ENCODE measurements around the gene CCDC9B.
A peak's percentile ranks its signal among the peaks of the same experiment; 100 is the strongest.

CCDC9B gene

DNA sequence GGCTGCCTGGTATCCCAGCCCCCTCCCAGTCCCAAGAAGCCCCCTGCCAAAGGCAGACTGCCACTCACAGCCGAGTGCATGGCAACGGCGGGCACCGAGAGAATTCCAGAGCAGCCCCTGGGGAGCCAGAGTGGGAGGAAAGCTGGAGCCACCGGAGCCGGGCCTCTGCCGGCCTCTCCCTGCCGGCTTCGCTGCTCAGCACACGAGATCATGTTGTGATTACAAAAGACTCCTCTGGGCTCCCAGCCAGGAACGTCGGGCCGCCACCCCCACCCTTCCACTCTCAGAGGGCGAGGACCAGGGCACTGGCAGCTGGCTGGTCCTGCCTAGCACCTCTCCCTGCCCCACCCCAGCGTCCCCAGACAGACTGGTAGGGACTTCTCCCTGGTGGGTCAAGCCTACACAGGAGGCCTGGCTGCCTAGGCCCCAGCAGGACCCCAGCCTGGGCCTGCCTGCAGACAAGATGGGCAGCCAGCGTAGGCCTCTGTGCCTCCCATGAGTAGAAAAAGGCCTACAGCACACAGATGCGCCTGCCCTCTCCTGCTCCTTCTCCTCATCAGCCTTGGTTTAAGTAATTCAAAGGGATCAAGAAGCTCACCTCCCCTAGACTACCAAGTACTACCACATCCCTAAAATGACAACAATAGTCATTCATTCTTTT lies at the start of gene CCDC9B:
TSS of gene CCDC9B (minus strand) at position 200 of the 661 bp plus-strand sequence. CDS start at position 80, 120 bp downstream.
- peak; percentile 93 for DNase-seq (ENCODE audit: low spot score)

GRCh38 chr15:40389824-40390595 lies 49.3 kb upstream of the CCDC9B start:
- no peak for DNase-seq (ENCODE audit: low spot score)

DNA sequence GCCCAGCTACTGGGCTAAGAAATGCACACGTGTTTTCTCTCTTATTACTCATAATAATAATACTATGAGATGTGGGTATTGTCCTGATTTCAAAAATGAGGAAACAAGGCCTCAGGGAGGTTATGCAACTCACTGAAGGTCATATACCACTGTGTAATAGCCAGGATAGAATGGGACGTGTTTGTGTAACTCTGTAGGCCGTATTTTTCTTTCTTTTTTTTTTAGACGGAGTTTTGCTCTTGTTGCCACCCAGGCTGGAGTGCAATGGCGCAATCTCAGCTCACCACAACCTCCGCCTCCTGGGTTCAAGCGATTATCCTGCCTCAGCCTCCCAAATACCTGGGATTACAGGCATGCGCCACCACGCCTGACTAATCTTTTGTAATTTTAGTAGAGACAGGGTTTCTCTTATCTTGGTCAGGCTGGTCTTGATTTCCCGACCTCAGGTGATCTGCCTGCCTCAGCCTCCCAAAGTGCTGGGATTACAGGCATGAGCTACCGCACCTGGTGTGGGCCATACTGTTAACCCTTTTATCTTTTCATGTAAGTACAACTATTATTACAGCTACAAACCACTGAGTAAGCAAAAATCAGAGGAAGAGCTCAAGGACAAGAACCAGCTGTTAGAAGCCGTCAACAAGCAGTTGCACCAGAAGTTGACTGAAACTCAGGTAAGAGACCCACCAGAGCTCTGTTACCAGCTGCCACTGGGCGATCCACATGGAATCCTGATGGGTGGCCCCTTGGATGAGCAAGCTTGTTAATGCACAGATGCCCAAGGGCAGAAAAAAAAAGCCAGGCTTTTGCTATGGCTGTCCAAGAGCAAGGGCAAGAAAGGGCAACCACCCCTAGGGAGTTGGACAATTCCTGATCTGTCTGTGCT lies 48.4 kb upstream of the CCDC9B start:
- DNase-seq (ENCODE audit: low spot score) = no peak

- no peak for DNase-seq (ENCODE audit: low spot score)
Measured at GRCh38 chr15:40386480-40386879, 45.7 kb upstream of the CCDC9B start.

DNA sequence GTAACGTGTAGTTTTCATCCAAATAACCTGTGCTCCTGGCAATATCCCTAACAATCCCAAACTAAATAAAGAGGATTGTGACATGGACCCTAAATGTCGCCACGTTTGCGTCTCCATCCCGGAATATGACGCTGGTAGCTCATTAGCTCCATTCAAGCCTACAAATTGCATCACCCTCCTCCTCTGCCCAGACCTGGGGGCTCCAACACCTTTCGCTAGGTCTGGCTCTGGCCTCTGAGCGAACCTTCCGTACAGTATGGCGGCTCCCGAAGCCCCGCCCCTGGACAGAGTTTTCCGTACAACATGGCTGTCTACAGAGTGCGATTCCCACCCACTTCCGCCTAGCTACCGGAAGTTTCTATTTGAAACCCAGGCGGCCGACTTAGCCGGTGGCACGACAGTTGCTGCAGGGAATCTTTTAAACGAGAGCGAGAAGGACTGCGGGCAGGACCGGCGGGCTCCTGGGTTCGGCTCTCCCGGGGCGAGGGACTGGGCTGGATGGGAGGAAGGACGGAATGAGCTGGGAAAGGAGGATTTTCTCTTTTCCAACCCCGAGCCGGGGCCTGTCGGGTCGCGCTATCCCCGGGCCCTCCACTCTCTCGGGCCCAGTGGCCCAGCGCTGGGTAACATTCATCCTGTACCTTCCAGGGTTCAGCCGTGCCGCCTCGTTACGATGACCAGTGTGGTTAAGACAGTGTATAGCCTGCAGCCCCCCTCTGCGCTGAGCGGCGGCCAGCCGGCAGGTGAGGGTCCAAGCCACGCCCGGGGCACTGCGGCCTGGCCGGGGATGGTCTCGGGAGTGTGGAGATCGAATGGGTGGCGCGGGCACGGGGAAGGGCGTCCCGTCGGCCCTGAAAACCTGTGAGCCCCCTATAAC lies 42.1 kb upstream of the CCDC9B start, which contains the start of gene KNSTRN:
TSS of gene KNSTRN (plus strand) at position 142 of the 877 bp plus-strand sequence. CDS start at position 257, 115 bp downstream.
- DNase-seq (ENCODE audit: low spot score) = peak; percentile 95

DNA sequence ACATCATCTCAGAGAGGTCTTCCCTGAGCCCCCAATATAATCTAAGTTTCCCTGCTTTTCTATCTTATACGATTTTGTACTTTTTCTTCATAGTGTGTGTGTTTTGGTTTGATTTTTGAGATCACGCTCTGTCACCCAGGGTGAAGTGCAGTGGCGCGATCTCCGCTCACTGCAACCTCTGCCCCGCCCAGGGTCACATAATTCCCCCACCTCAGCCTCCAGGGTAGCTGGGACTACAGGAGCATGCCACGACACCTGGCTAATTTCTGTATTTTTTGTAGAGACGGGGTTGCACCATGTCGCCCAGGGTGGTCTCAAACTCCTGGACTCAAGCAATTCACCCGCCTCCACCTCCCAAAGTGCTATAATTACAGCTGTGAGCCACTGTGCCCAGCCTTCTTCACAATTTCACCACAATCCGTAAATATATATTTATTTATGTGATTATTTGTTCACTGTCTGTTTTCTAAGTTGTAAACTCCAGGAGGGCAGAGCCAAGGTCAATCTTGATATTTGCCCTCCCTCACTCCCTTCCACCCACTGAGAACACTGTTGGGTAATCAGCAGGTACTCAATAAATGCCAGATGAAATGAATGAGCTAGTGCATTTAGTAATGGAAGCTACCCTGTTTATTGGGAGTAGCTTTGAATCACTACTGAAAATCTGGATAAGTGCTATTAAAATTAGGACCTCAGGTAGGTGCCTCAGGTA lies 41.2 kb upstream of the CCDC9B start:
- DNase-seq (ENCODE audit: low spot score) = no peak

GRCh38 chr15:40380636-40381035 lies 39.9 kb upstream of the CCDC9B start:
- no peak for DNase-seq (ENCODE audit: low spot score)

GRCh38 chr15:40379853-40380252 lies 39.1 kb upstream of the CCDC9B start:
- peak; percentile 92 for DNase-seq (ENCODE audit: low spot score)

GRCh38 chr15:40379374-40379773 lies 38.6 kb upstream of the CCDC9B start:
- no peak for DNase-seq (ENCODE audit: low spot score)

GRCh38 chr15:40377606-40378005 lies 36.9 kb upstream of the CCDC9B start:
- no peak for DNase-seq (ENCODE audit: low spot score)

- DNase-seq (ENCODE audit: low spot score) = no peak
Measured at GRCh38 chr15:40372981-40373380, 32.2 kb upstream of the CCDC9B start.

GRCh38 chr15:40369971-40370370 lies 29.2 kb upstream of the CCDC9B start:
- no peak for DNase-seq (ENCODE audit: low spot score)

- no peak for DNase-seq (ENCODE audit: low spot score)
Measured at GRCh38 chr15:40369474-40369869, 28.7 kb upstream of the CCDC9B start.

GRCh38 chr15:40368719-40369473 lies 28.2 kb upstream of the CCDC9B start:
- DNase-seq (ENCODE audit: low spot score) = no peak

DNA sequence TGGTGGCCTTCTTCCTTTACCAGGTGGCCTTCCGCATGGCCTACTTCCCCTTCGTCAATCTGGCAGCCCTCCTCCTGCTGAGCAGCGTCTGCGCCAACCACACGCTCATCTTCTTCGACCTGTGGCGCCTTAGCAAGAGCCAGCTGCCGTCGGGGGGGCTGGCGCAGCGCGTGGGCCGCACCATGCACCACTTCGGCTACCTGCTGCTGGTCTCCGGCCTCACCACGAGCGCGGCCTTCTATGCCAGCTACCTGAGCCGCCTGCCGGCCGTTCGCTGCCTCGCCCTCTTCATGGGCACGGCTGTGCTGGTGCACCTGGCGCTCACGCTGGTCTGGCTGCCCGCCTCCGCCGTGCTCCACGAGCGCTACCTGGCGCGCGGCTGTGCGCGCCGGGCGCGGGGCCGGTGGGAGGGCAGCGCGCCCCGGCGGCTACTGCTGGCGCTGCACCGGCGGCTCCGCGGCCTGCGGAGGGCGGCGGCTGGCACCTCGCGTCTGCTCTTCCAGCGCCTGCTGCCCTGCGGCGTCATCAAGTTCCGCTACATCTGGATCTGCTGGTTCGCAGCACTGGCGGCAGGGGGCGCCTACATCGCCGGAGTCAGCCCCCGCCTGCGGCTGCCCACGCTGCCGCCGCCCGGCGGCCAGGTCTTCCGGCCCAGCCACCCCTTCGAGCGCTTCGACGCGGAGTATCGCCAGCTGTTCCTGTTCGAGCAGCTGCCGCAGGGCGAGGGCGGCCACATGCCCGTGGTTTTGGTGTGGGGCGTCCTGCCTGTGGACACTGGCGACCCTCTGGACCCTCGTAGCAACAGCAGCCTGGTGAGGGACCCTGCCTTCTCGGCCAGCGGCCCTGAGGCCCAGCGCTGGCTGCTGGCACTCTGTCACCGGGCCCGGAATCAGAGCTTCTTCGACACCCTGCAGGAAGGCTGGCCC lies 27.2 kb upstream of the CCDC9B start:
- peak; percentile 95 for DNase-seq (ENCODE audit: low spot score)

- no peak for DNase-seq (ENCODE audit: low spot score)
Measured at GRCh38 chr15:40367371-40367685, 26.6 kb upstream of the CCDC9B start.

- DNase-seq (ENCODE audit: low spot score) = no peak
Measured at GRCh38 chr15:40366457-40367370, 26.0 kb upstream of the CCDC9B start.
